IMR-90 (cell line): Measurements from ENCODE around the gene CDKN2B-AS1. TPM values are rescaled to one million over a fixed set of nuclear protein-coding genes. Genes with fewer than 3 reads are reported as not detected.

ENCODE experiments used
- ATAC-seq: fragments of 200-7000 bp; cut with Tn5 transposase; 2 replicates; pipeline ENCODE4 v1.9.1; 2020; ENCODE audit warnings: low read depth, mild to moderate bottlenecking, moderate library complexity
- BruUV-seq: library from RNA; stranded (reverse); fragments of 400-500 nt; replicated peaks from 2 replicates; lab custom pipeline; 2021; lab: Mats Ljungman, UMichigan
- CTCF ChIA-PET: fragments of 300-600 bp; formaldehyde crosslinking; extraction: SDS; loops from one replicate; lab custom pipeline; 2021; ENCODE audit warnings: antibody characterized with exemption; lab: Yijun Ruan, JAX
- POLR2A ChIA-PET: fragments of 300-600 bp; sonication (Branson Sonifier 250); formaldehyde crosslinking; loops from one replicate; lab custom pipeline; 2022; ENCODE audit warnings: antibody characterized with exemption; ENCODE audit not compliant: unreplicated experiment; lab: Charles Lee
- DNase-seq: peaks from one replicate; pipeline ENCODE4 v3.0.0; 2013
- H2AFZ ChIP-seq: replicated peaks from 2 replicates; pipeline ENCODE3; 2013; ENCODE audit warnings: low read length, mild to moderate bottlenecking; ENCODE audit not compliant: poor library complexity
- H2AK5ac ChIP-seq: 2 replicates; pipeline ENCODE4 v1.6.1; 2013; ENCODE audit warnings: low read depth, low read length, inconsistent platforms
- H2AK9ac ChIP-seq: replicated peaks from 2 replicates; pipeline ENCODE3; 2013; ENCODE audit warnings: mild to moderate bottlenecking, low read depth, low read length, moderate library complexity; ENCODE audit not compliant: poor library complexity
- H2BK120ac ChIP-seq: 2 replicates; pipeline ENCODE4 v1.6.1; 2013; ENCODE audit warnings: low read depth, low read length, inconsistent platforms
- H2BK15ac ChIP-seq: 3 replicates; pipeline ENCODE4 v1.6.1; 2013; ENCODE audit warnings: low read depth, low read length, inconsistent platforms
- H2BK20ac ChIP-seq: 2 replicates; pipeline ENCODE4 v1.6.1; 2013; ENCODE audit warnings: low read depth, mild to moderate bottlenecking, inconsistent platforms, low read length, moderate library complexity
- H2BK5ac ChIP-seq: 2 replicates; pipeline ENCODE4 v1.6.1; 2013; ENCODE audit warnings: mild to moderate bottlenecking, low read depth, low read length, inconsistent platforms; ENCODE audit not compliant: poor library complexity, severe bottlenecking
- H3K14ac ChIP-seq: replicated peaks from 2 replicates; pipeline ENCODE4 v1.6.1; 2013; ENCODE audit warnings: low read depth, low read length, inconsistent platforms
- H3K18ac ChIP-seq: 2 replicates; pipeline ENCODE4 v1.6.1; 2013; ENCODE audit warnings: low read depth, low read length, control low read depth
- H3K23ac ChIP-seq: 2 replicates; pipeline ENCODE4 v1.6.1; 2013; ENCODE audit warnings: low read depth, low read length, inconsistent platforms
- H3K27ac ChIP-seq: 2 replicates; pipeline ENCODE4 v1.5.1; 2013; ENCODE audit warnings: mild to moderate bottlenecking, control low read depth, low read length; ENCODE audit not compliant: insufficient read depth
- H3K27me3 ChIP-seq: 2 replicates; pipeline ENCODE4 v1.6.1; 2013; ENCODE audit warnings: low read length; ENCODE audit not compliant: control insufficient read depth, insufficient read depth
- H3K36me3 ChIP-seq: 2 replicates; pipeline ENCODE4 v1.6.1; 2013; ENCODE audit warnings: low read length, mixed read lengths; ENCODE audit not compliant: control insufficient read depth, insufficient read depth
- H3K4ac ChIP-seq: 2 replicates; pipeline ENCODE4 v1.6.1; 2013; ENCODE audit warnings: low read depth, low read length, inconsistent platforms
- H3K4me1 ChIP-seq: 2 replicates; pipeline ENCODE4 v1.6.1; 2013; ENCODE audit warnings: low read length, mixed read lengths; ENCODE audit not compliant: control insufficient read depth, insufficient read depth
- H3K4me2 ChIP-seq: 2 replicates; pipeline ENCODE4 v1.6.1; 2013; ENCODE audit warnings: low read depth, mild to moderate bottlenecking, control low read depth, low read length, moderate library complexity
- H3K4me3 ChIP-seq: 2 replicates; pipeline ENCODE4 v1.5.1; 2013; ENCODE audit warnings: low read depth, mild to moderate bottlenecking, control low read depth, low read length, moderate library complexity; ENCODE audit not compliant: insufficient read depth
- H3K56ac ChIP-seq: 2 replicates; pipeline ENCODE4 v1.6.1; 2013; ENCODE audit warnings: low read length, inconsistent platforms; ENCODE audit not compliant: insufficient read depth; ENCODE audit errors: extremely low read depth
- H3K79me1 ChIP-seq, 2 experiments: 2 replicates each; pipeline ENCODE4 v1.6.1; 2013; ENCODE audit warnings: low read length in 2 of 2, inconsistent platforms in 1 of 2, low read depth in 1 of 2
- H3K9ac ChIP-seq: 2 replicates; pipeline ENCODE4 v1.6.1; 2013; ENCODE audit warnings: low read depth, low read length, control low read depth
- H3K9me1 ChIP-seq: 2 replicates; pipeline ENCODE4 v1.6.1; 2013; ENCODE audit warnings: low read length, inconsistent platforms; ENCODE audit not compliant: insufficient read depth
- H3K9me3 ChIP-seq: 2 replicates; pipeline ENCODE4 v1.6.1; 2013; ENCODE audit warnings: low read length; ENCODE audit not compliant: control insufficient read depth, insufficient read depth
- H4K20me1 ChIP-seq: 2 replicates; pipeline ENCODE4 v1.6.1; 2013; ENCODE audit warnings: low read length, inconsistent platforms; ENCODE audit not compliant: insufficient read depth
- H4K5ac ChIP-seq: 2 replicates; pipeline ENCODE4 v1.6.1; 2013; ENCODE audit warnings: mild to moderate bottlenecking, low read depth, low read length, control low read depth
- H4K8ac ChIP-seq, 2 experiments: 2 replicates each; pipeline ENCODE4 v1.6.1; 2013; ENCODE audit warnings: low read depth in 2 of 2, low read length in 2 of 2, control low read depth in 1 of 2, inconsistent platforms in 1 of 2
- H4K91ac ChIP-seq: 2 replicates; pipeline ENCODE4 v1.6.1; 2013; ENCODE audit warnings: low read depth, low read length, inconsistent platforms; ENCODE audit not compliant: insufficient read depth
- CHD1 ChIP-seq: IDR thresholded peaks from 2 replicates; pipeline ENCODE4 v1.6.1; 2012; ENCODE audit warnings: low read depth, low read length, improper control_type of control experiment
- CTCF ChIP-seq: conservative IDR thresholded peaks from 2 replicates; pipeline ENCODE4 v1.5.1; 2012; ENCODE audit warnings: mild to moderate bottlenecking, low read depth, low read length, improper control_type of control experiment
- ELK1 ChIP-seq: fragments of 150-350 bp; IDR thresholded peaks from 2 replicates; pipeline ENCODE4 v1.6.1; 2016; ENCODE audit warnings: low read depth, mild to moderate bottlenecking, low read length, moderate library complexity, borderline replicate concordance
- FOS ChIP-seq: fragments of 150-350 bp; IDR thresholded peaks from 2 replicates; pipeline ENCODE4 v1.6.1; 2016; ENCODE audit warnings: low read depth, low read length
- MAZ ChIP-seq: IDR thresholded peaks from 2 replicates; pipeline ENCODE4 v1.6.1; 2012; ENCODE audit warnings: low read depth, mild to moderate bottlenecking, low read length, improper control_type of control experiment, moderate library complexity, borderline replicate concordance
- MXI1 ChIP-seq: IDR thresholded peaks from 2 replicates; pipeline ENCODE4 v1.6.1; 2012; ENCODE audit warnings: low read depth, mild to moderate bottlenecking, low read length, moderate library complexity, borderline replicate concordance
- NFE2L2 ChIP-seq: fragments of 150-350 bp; IDR thresholded peaks from 2 replicates; pipeline ENCODE4 v1.6.1; 2016; ENCODE audit warnings: low read depth, mild to moderate bottlenecking, low read length
- RAD21 ChIP-seq: IDR thresholded peaks from 2 replicates; pipeline ENCODE4 v1.6.1; 2012; ENCODE audit warnings: low read length, improper control_type of control experiment
- RCOR1 ChIP-seq: IDR thresholded peaks from 2 replicates; pipeline ENCODE4 v1.6.1; 2012; ENCODE audit warnings: mild to moderate bottlenecking, low read length, improper control_type of control experiment; ENCODE audit not compliant: insufficient replicate concordance
- RFX5 ChIP-seq: IDR thresholded peaks from 2 replicates; pipeline ENCODE4 v1.8.0; 2012; ENCODE audit warnings: low read depth, mild to moderate bottlenecking, low read length, moderate library complexity
- SMC3 ChIP-seq: fragments of 150-350 bp; IDR thresholded peaks from 2 replicates; pipeline ENCODE4 v1.6.1; 2016; ENCODE audit warnings: low read depth, mild to moderate bottlenecking, antibody characterized with exemption, low read length, moderate library complexity
- USF2 ChIP-seq: fragments of 150-350 bp; IDR thresholded peaks from 2 replicates; pipeline ENCODE4 v1.6.1; 2017; ENCODE audit warnings: mild to moderate bottlenecking, antibody characterized with exemption, low read length, low read depth
- WGBS, 2 experiments: methylation state at CpG; one replicate each; pipeline versions ENCODE4 v1.1.5 to v1.1.7; 2013; ENCODE audit warnings: missing lambda C conversion rate in 2 of 2; ENCODE audit not compliant: insufficient read length in 1 of 2; ENCODE audit errors: extremely low coverage in 2 of 2; 5-methylcytosine and 5-hydroxymethylcytosine counted together
- dilution Hi-C: fragments of 300-500 bp; cut with HindIII; formaldehyde crosslinking; loops from one replicate; pipeline ENCODE4 v1.14.3; 2018; ENCODE audit warnings: low sequenced_read_pairs; ENCODE audit not compliant: unreplicated experiment
- in situ Hi-C: fragments of 300-500 bp; cut with MboI; formaldehyde crosslinking; loops from 3 replicates; pipeline ENCODE4 v1.14.3; 2019; ENCODE audit warnings: low sequenced_read_pairs, inconsistent platforms, mixed read lengths
- intact Hi-C: fragments of 100-400 bp; cut with micrococcal nuclease; formaldehyde crosslinking; loops from 2 replicates; pipeline ENCODE4 v1.10.0; 2022
- polyA plus RNA-seq, 3 experiments: library from polyadenylated mRNA; depleted of rRNA; stranded (reverse); fragments of >200 nt; gene quantifications; 2 replicates each; pipeline ENCODE4 v1.2.3, GENCODE V29; 2012; ENCODE audit warnings: low replicate concordance in 1 of 3
- total RNA-seq: library from RNA; depleted of rRNA; stranded (reverse); fragments of >200 nt; gene quantifications from 2 replicates; pipeline ENCODE4 v1.2.3, GENCODE V29; 2012

CDKN2B-AS1 gene
- total and polyA plus RNA-seq, 2 of the 4 experiments (the other 2 are of a cell fraction), result 1.0 to 1.1 TPM

- Histone ChIP-seq H2BK20ac (no peak overlapping the region), H3K14ac (no peak overlapping the region), H3K79me1 (no peaks in the 10 kb centered on the region), H4K20me1 (no peaks in the 10 kb centered on the region), H2AK5ac (no peak overlapping the region), H3K4ac (no peak overlapping the region), H3K36me3 (no peaks in the 10 kb centered on the region), H4K8ac (no peak overlapping the region), H2BK120ac (no peak overlapping the region), H3K27ac (no peak overlapping the region), H3K9me3 (no peaks in the 10 kb centered on the region), H3K9ac (no peak overlapping the region), H2AFZ (no peak overlapping the region), H3K9me1 (0 out of 2 replicates have a peak, but pooled peaks cover 3% of the 10 kb centered on the region), H3K18ac (no peak overlapping the region), H3K4me3 (no peak overlapping the region), H3K56ac (no peak overlapping the region), H2BK15ac (peak overlapping the region; percentile 1; the same call in 1 of the 3 replicates), H4K91ac (no peak overlapping the region), H3K23ac (no peak overlapping the region), H3K4me1 (0 out of 2 replicates have a peak, but pooled peaks cover 2% of the 10 kb centered on the region), H3K4me2 (no peak overlapping the region), H3K27me3 (no peaks in the 10 kb centered on the region), H2AK9ac (no peak overlapping the region), H2BK5ac (no peak overlapping the region), H4K5ac (no peak overlapping the region)
- dilution Hi-C loops, result no loop called here
- BruUV-seq, result no TSS peak
- no peak for ATAC-seq
- TF ChIP-seq CTCF (no peak), ELK1 (no peak), RAD21 (no peak), CHD1 (no peak), USF2 (no peak), MXI1 (no peak), RCOR1 (no peak), SMC3 (no peak), MAZ (no peak), NFE2L2 (no peak), FOS (no peak), RFX5 (no peak)
- POLR2A ChIA-PET, result no interaction called here
- CTCF ChIA-PET, result interaction anchor here (0.8 to 0.9 kb wide), 2 partner anchors 9 to 19 kb away, joined by 3 read pairs; no protein-coding TSS in a partner anchor
- 100% methylated on average over 1 of the region's 4 CpGs; no CpG with 5 or more reads in 1 of the 2 experiments for WGBS, 2 experiments
- in situ Hi-C loops, result no loop called here
- DNase-seq, result no peak
- intact Hi-C loops, result no loop called here
Measured at GRCh38 chr9:22138956-22139660, 144.5 kb downstream of the CDKN2B-AS1 start.
